Hematopoietic multipotent progenitor cell (in vitro differentiated cells): Measurements from ENCODE around the gene FAM240A. TPM values are rescaled to one million over a fixed set of nuclear protein-coding genes. Genes with fewer than 3 reads are reported as not detected.

Experiments used
- DNase-seq, 3 donors: peaks; one replicate each; pipeline ENCODE4 v3.0.0-alpha.2; 2011 to 2015; ENCODE audit warnings: low read depth in 2 of 3, low spot score in 2 of 3
- total RNA-seq: library from RNA; depleted of rRNA; stranded (reverse); fragments of >200 nt; gene quantifications from one replicate; pipeline ENCODE4 v1.2.3, GENCODE V29; 2012

Gene FAM240A
- total RNA-seq, 1 donor, result not detected

- DNase-seq, result no peak
These were observed 7.8 kb downstream of the FAM240A start for GRCh38 chr3:46619845-46620778.

DNA sequence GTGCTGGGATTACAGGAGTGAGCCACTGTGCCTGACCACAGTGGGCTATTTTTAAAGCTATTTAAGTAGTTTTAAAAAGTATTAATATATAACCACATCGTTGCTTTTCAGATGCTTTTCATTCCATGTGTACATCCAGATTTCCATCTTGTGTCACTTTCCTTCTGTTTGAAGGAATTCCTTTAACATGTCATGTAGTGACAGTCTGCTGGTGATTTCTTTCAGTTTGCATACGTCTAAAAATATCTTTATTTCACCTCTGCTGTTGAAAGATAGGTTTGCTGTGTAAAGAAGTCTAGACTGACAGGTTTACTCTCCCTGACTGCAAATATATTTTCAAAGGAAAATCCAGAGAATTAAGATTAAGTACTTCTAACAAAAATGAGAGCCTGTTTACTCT is 12.2 kb downstream of the FAM240A start:
- no peak for DNase-seq

DNA sequence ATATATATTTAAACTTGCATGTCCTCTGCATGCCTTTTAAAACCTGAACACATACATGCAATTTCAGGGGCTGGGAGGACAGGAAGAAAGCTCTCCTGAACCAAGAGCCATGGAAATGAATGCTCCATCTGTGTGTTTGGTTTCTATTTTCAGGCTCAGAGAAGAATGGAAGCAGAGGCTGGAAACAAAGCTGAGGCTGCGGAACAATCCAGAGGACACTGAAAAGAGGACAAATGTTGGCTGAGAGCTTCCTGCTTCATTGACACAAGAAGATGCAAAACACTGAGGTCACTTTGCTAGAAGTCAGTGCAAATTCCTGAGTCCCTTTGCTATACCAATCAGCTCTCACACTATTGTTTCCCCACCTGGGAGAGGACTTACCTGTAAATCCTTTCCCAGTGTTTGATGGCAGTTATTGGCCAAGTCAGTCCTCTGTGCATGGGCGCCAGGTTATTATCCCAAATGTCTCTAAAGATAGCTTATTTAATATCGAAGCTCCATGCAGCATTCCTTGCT is 12.7 kb downstream of the FAM240A start:
- DNase-seq, result no peak

DNA sequence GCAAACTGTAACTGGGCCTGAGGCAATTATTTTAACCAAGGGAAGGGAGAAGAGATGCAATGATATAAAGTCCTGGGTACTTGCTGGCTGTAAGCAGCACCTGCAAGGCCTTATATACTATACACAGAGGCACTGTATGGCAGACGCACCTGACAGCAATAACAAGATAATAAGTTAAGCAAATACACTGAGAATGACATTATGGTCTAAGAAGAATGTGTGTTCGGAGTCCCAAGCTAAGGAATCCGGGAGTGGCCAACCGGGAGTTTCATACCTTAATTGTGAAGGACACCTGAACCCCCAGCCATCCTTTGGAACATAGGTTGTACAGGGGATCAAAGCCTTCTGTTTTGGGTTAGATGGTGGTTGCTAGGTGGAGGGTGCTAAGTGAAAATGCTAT is 13.7 kb downstream of the FAM240A start:
- DNase-seq, result no peak

DNA sequence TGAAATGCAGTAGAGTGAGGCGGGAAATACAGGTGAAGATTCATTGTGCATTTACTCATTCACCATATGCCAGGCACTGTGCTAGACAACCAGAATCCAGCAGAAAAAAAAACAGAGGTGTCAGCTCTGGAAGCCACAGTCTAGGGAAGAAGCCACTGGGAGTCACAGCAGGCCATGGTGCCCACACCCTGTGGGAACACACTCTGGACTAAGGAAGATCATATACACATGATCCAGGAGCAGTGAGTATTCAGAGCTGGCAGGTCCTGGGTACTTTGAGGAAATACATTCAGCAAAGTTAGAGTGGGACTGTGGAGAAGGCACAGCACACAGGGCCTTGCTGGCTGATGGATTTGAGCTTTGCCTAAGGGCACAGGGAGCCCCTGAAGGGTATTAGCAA is 14.8 kb downstream of the FAM240A start:
- DNase-seq, result no peak

GRCh38 chr3:46628901-46629369 is 16.6 kb downstream of the FAM240A start:
- DNase-seq, result no peak

DNA sequence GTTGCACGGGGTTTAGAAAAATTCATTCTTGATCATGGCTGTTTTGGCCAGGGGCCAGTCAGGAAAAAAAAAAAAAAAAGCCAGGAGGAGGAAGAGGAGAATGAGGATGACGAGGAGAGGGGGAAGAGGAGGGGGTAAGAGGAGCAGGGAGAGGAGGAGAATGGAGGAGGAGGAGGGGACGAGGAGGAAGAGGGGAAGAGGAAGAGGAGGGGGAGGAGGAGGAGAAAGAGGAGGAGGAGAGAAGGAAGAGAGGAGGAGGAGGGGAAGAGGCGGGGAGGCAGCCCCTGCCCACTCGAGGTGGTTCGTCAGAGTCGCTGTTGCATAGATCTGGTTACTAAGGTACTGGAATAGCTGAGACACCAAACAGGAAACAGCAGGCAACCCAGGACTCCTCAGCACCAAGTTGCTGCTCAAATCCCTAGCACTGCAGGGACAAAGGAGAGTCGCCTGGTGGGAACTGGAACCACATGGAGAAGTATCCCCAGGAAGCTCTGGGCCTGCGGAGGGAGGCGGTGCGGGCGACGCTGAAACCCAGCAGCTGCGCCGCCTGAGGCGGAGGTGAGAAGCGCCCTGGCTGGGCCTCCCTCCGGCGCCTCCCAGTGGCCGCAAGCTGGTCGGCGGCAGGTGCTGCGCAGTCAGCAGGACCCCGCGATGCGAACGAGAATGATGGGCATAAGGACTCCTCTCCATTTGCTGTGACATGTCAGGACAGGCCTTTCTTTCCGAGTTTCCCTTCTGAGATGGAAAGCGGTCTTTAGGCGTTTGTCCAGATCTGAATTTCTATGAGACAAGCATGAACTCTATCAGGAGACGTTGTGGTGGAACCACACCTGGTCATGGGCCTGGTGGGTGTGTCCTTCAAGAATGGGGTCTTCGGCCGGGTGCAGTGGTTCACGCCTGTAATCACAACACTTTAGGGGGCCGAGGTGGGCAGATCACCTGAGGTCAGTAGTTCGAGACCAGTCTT is 17.5 kb downstream of the FAM240A start:
- DNase-seq, result peak; percentile 59 to 80 (median 79)

GRCh38 chr3:46632792-46633191 is 20.5 kb downstream of the FAM240A start:
- no peak for DNase-seq

DNA sequence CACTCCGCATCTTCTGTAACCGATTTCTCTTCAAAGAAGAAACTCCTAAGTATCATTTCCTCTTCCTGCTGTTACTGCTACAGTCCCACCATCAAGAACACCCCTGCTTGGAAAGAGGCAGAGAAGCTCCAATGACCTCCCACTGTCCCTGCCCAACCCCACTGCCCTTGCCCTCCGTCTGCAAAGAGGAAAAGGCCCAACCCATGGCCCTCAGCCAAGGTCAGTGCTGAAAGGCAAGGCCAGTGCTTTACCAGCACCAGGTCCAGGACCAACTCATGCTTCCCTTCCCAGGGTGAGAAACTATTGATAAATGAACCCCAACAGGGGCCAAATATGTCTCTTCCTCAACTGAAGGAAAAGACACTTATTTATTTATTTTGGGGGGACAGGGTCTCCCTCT is 22.5 kb downstream of the FAM240A start:
- no peak for DNase-seq

- DNase-seq, result no peak
These were observed 26.9 kb downstream of the FAM240A start for GRCh38 chr3:46639221-46639620.

GRCh38 chr3:46640927-46641326 is 28.6 kb downstream of the FAM240A start:
- DNase-seq, result no peak

DNA sequence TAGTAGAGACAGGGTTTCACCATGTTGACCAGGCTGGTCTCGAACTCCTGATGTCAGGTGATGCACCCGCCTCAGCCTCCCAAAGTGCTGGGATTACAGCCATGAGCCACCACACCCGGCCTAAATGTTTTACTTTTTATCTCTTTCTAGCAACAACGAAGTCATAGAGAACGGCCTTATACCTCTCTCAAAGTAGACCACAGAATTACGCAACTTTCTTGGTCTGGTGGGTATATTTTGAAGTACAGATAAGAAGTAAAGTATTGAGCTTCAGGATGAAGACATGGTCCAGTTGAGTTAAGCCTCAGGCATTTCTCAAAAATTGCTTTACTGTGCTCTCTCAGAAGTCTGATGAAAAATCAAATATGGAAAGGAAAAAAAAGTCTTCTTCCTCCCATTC is 30.6 kb downstream of the FAM240A start:
- peak in 1 of 3 donors; percentile 49 for DNase-seq

- DNase-seq, result no peak
These were observed 31.4 kb downstream of the FAM240A start for GRCh38 chr3:46643701-46644100.

- DNase-seq, result no peak
These were observed 34.4 kb downstream of the FAM240A start for GRCh38 chr3:46646700-46647099.

- no peak for DNase-seq
These were observed 35.8 kb downstream of the FAM240A start for GRCh38 chr3:46648096-46648495.

DNA sequence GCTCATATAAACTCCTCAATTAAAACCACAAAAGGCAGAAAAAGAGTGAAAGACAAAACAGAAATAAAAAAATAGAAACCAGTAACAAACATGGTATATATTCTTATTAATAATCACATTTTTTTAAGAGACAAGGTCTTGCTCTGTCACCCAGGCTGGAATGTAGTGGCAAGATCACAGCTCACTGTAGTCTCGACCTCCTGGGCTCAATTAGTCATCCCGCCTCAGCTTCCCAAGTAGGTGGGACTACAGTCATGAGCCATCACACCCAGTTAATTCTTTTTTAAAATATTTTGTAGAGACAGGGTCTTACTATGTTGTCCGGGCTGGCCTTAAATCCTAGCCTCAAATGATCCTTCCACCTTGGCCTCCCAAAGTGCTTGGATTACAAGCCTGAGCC is 37.1 kb downstream of the FAM240A start:
- no peak for DNase-seq

DNA sequence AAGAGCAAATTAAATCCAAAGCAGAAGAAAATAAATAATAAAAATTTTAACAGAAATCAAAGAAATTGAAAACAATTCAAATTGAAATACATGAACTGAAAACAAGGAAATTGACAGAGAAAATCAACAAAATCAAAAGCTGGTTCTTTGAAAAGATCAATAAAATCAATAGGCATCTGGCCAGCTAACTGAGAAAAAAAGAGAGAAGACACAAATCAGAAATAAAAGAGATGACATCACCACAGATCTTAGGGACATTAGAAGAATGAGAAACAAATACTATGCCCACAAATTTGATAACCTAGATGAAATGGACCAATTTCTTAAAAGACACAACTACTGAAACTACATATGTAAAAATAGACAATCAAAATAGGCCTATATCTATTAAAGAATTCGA is 38.8 kb downstream of the FAM240A start:
- no peak for DNase-seq

DNA sequence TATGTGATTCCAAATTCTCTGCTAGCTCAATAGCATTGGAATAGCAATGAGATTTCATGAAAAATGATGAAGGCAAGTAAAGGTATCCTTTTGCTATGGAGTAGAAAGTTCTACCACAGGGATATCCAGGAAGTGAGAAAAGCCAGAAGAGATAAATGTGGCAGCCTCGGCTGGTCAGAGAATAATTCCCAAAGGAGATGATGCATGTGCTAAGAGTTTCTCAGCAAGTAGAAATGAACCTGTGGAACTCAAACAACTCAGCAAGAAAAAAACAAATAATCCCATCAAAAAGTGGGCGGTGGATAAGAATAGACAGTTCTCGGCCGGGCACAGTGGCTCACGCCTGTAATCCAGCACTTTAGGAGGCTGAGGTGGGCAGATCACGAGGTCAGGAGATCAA is 42.9 kb downstream of the FAM240A start:
- no peak for DNase-seq

DNA sequence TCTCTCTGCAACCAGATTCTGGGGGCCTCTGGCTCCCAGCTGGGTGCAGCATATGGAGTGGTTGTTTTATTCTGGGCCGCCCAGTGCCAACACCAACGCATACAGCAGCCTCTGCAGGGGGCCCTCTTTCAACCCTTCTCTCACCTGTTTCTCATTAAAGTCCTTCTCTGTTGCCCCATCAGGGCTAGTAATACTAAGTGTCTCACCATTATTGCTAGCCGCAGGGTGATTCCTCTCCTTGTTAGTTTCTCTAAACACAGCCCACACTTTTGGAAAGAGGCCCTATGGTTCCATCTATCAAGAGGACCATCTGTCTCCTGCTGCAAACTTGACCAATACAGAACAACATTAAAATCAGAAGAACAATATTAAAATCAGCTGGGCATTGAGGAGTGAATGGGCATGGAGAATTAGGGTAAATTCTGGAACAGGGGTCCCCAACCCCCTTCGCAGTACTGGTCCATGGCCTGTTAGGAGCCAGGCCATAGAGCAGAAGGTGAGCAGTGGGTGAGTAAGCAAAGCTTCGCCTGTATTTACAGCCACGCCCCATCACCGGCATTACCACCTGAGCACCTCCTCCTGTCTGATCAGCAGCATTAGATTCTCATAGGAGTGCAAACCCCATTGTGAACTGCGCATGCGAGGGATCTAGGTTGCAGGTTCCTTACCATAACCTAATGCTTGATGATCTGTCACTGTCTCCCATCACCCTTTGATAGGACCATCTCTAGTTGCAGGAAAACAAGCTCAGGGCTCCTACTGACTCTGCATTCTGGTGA is 44.6 kb downstream of the FAM240A start:
- no peak for DNase-seq

DNA sequence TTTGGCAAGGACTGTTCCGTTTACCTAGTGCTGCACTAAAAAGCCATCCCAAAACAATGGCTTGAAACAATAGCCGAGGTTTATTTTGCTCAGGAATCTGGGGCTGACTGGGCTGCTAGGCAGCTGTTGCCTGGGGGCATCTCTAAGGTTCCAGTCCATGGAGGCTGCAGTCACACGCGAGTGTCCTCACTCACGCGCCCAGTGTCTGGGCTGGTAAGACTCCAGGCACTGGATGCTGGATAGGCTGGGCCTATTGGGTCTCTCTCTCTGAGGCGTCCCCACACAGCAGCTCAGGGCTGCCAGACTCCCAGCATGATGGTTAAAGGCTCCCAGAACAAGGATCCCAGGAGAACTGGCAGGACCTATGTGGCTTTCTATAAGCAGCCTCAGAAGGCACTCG is 47.0 kb downstream of the FAM240A start:
- DNase-seq, result no peak
